NCI-H526 (cell line): Measurements from ENCODE around the gene MAML2.

Source experiments
- DNase-seq, 2 experiments: peaks; one replicate each; lab custom pipeline; 2025; lab: John Stamatoyannopoulos, UW

MAML2 gene

GRCh38 chr11:96339706-96340554, 3.1 kb downstream of the MAML2 start:
- no peak for DNase-seq

GRCh38 chr11:96338910-96339705, 3.9 kb downstream of the MAML2 start:
- DNase-seq: no peak

- no peak for DNase-seq
These were observed 5.2 kb downstream of the MAML2 start for GRCh38 chr11:96337541-96338431.

DNA sequence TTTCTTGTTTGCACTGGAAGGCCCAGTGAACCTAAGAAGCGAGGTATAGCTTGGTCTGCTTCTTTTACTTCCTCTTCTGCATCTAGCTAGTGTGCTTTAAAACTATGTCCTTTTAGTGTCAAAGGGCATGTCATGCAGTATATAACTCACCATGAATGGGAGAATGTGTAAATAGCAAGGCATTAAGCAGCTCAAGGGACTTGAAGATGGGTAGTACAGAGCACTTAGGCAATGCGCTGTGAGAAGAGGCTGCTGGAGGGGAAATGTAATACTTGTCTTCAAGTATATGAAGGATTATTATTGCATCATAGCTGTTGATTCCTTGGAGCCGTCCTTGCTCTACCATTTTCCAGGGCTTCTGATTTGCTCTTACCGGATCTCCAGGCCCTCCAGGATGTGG, 7.6 kb downstream of the MAML2 start:
- no peak for DNase-seq

GRCh38 chr11:96334219-96334618, 8.8 kb downstream of the MAML2 start:
- no peak for DNase-seq

DNA sequence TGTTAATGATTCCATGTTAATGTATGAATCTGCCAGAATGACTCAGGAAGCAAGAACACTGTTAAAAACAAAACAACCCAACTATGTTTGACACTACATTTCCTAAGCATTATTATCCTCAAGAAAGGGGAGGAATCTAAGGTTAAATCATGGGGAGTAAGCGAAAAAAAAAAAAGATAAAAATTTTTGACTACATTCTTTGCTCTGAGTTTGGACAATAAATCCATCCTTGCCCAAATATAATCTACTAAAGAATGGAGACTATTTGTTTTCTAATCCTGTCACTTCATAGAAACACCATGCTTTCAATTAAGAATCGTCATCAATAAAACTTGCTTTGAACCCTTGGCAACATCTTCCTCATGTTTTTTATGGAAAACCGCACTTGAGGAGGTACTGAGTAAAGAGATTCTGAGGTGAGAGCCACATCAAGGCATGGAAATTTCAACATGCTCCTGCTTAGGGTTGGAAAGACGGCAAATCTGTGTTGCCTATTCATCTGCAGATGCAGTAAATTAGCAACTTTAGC, 9.7 kb downstream of the MAML2 start:
- DNase-seq: no peak

GRCh38 chr11:96332126-96332771, 10.7 kb downstream of the MAML2 start:
- DNase-seq: no peak

DNA sequence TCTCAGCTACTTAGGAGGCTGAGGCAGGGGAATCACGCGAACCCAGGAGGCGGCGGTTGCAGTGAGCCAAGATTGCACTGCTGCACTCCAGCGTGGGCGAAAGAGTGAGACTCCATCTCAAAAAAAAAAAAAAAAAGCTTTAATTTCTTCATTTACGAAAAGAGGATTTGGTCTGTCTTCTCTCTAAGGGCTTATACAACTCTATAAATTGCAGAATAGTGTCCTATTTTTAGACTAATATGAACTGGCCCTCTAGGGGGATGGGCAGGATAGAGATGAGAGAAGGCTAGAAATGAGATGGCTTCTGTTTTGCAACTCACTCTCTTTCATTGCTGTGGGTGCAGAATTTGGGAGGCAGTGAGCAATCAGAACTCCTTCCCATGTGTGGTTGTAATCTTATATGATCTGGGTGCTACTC, 11.3 kb downstream of the MAML2 start:
- DNase-seq: no peak

DNA sequence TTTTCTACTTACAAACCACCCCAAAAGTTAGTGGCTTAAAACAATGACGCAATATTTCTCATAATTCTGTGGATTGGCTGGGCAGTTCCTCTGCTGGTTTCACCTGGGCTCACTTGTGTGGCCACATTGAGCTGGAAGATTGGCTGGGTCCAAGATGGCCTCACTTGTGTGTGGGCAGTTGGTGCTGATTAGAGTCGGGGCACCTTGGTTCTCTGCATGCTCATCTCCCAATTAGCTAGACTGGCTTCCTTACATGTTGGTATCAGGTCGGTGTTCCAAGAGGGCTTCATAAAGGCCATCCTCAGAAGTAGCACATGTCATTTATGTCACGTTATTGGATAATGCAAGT, 12.5 kb downstream of the MAML2 start:
- no peak for DNase-seq

DNA sequence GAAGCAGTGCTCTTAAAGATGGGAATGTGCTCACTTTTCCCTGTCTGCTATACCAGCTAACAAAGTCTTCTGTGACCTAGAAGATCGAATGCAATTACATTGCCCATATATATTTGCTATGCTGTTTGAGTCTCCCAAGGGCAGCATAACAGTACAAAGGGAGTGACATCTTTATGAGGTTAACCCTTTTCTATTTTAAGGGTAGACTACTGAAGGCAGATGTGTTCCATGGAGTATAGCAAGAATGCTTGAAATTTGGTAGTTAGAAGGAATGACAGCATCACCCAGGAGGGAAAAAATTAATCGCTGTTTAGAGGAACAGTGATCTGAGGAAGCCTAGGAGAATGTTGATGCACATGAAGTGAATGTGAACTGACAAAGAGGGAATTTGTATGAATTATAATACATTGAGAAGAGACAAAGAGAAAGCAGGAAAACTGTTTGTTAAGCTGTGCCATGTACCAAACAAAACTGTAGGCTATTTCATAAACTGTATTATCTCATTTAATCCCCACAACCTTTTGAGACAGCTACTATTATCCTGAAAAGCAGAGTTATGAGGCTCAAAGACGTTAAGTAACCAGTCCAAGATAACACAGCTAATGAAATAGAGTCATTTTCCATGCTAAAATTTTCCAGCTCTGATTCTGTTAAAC, 13.0 kb downstream of the MAML2 start:
- DNase-seq: no peak

DNA sequence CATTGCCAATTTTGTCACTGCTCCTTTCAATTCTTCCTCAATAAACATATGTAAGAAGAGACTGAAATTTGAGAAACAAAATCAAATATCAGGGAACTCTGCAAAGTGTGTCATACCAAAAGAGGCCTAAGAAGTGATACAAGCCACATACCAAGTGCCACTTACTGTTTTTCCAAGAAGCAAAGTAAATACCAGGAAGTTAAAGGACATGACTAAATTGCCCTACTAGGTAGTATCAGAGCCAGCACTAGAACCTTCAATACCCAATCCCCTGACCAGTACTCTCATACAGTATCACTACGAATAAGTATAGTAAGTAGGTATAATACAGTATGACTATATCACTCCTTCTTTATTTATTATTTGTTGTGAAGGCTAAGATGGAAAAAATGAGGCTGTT, 13.6 kb downstream of the MAML2 start:
- DNase-seq: no peak

DNA sequence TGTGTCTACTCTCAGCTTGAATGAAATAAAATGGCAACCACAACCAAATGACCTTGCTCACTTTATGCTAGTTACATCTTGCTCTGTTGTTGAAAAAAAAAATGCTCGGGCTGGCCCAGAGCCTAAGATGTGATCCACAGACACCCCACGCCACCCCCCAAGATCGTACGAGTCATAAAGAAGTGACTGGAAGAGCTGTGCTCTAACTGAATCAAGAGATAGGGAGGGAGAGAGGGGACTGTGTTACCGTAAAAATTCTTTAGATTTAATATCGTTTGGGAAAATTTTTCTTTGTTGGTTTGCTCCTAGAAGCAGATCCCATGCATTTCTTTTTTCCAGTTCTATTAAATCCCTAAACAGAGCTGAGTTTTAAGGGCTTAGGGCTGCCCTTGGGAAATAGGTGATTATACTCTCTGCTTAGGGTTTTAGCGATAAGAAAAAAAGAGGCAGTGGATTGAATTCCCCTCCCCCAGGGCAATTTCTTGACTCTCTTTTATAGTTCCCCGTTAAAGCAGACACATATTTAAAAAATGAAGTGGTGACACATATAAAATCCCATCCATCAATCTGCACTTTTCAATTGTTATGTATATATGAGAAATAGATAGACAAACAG, 14.5 kb downstream of the MAML2 start:
- DNase-seq: no peak

GRCh38 chr11:96326959-96327358, 16.0 kb downstream of the MAML2 start:
- no peak for DNase-seq

DNA sequence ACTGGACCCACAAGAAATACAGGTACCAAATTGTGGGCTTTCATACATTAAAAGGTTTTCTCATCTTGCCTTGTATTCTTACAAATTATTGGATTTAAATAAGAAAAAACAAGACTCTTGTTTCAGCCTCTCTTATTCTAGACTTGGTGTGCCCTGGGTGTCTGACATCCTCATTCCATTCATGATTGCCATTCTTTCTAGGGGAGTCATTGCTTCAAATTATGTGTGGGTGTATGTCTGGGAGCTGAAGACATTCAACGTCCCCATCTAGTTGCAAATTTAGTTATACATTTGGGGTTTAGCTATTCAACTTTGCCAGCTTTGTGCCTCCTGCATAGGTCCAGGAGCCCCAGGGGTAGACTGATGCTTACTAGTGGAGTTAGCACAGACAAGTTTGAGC, 18.1 kb downstream of the MAML2 start:
- DNase-seq: no peak

DNA sequence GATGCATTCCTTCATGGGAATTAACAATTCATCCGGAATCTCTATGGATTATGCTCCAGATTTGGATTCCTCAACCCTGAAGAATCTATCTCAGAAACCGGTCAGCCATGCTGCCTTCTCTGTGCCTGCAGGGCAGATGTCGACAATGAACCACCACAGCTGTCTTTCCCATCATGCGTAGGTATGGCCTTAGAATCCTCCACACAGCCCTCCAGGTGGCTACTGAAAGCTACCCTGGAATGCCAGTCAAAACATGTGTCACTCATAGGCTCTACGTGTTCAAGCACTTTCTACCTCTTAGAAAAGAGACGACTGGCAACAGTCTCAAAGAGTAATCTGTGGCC, 19.4 kb downstream of the MAML2 start:
- no peak for DNase-seq

DNA sequence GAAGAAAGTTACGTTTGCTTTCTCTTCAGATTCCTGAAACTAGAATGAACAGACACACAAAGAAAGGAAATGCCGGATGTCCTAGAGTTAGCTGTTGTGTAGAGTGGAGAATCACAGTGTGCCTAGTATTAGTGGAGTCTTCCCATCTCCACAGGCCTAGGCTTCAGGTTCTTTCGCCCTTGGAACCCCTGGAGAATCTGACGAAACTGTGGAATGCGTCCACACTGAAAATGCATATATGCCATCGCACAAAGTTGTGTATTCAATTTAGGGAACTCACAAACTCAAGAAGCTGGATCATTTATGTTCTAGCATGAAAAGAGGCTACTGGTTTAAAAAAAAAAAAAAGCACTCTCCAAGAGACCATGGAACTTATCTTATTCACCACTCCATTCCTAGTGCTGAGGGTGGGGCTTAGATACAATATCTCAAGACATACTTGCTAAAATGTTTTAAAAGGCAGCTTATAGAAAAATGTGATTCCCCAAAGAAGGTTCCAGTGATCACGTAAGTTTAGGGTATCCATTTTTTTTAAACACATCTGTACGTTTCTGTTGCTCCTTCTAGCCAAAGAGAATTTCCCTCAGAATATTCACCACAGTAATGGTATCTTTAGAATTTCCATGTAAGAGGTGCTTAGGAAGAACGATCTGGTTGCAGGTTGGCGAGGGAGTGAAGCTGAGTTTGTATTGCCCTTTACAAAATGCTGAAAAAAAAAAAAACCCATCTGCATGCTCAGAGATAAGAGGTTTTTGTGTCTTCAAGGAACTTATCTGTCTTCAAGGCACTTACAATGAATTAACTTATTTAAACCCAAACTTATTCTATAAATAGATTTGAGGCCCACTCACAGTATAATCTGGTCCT, 20.0 kb downstream of the MAML2 start:
- no peak for DNase-seq

GRCh38 chr11:96321091-96321490, 21.9 kb downstream of the MAML2 start:
- DNase-seq: no peak

GRCh38 chr11:96319898-96320656, 22.9 kb downstream of the MAML2 start:
- DNase-seq: no peak

- no peak for DNase-seq
These were observed 24.1 kb downstream of the MAML2 start for GRCh38 chr11:96318850-96319249.
